GM12878 (cell line): ENCODE measurements around the gene IL36B. TPM values are rescaled to one million over a fixed set of nuclear protein-coding genes. Genes with fewer than 3 reads are reported as not detected.

Experiments
- ATAC-seq: fragments of 200-7000 bp; cut with Tn5 transposase; 3 replicates; pipeline ENCODE4 v1.9.1; 2020; ENCODE audit warnings: mild to moderate bottlenecking, moderate library complexity
- BruUV-seq: library from RNA; stranded (reverse); fragments of 400-500 nt; replicated peaks from 2 replicates; lab custom pipeline; 2021; lab: Mats Ljungman, UMichigan
- CTCF ChIA-PET: fragments of 300-600 bp; sonication (Branson Sonifier 250); formaldehyde crosslinking; extraction: SDS; loops from one replicate; lab custom pipeline; 2021; ENCODE audit warnings: inconsistent platforms; lab: Yijun Ruan, JAX
- POLR2A ChIA-PET: fragments of 350-600 bp; formaldehyde crosslinking; extraction: SDS; loops from one replicate; lab custom pipeline; 2021; ENCODE audit warnings: inconsistent platforms; lab: Charles Lee
- RAD21 ChIA-PET: fragments of 300-600 bp; sonication (Branson Sonifier 250); formaldehyde crosslinking; loops from one replicate; lab custom pipeline; 2023; ENCODE audit warnings: antibody characterized with exemption; ENCODE audit not compliant: unreplicated experiment; lab: Charles Lee
- SMC1A ChIA-PET: fragments of 300-600 bp; sonication (Branson Sonifier 250); formaldehyde crosslinking; loops from one replicate; lab custom pipeline; 2023; ENCODE audit not compliant: unreplicated experiment, uncharacterized antibody; lab: Charles Lee
- DNase-seq: peaks from one replicate; pipeline ENCODE4 v3.0.0-alpha.2; 2011; ENCODE audit warnings: low read depth, low spot score
- FAIRE-seq: peaks from 3 replicates; lab custom pipeline; 2011; peaks lifted over from hg19 to GRCh38; lab: Jason Lieb, UNC
- H2AFZ ChIP-seq: 2 replicates; pipeline ENCODE4 v1.6.0; 2011; ENCODE audit warnings: low read depth, low read length, control low read depth; ENCODE audit not compliant: control insufficient read depth
- H3K27ac ChIP-seq: 2 replicates; pipeline ENCODE4 v1.5.1; 2011; ENCODE audit warnings: control low read depth; ENCODE audit not compliant: control insufficient read depth, insufficient read depth
- H3K27me3 ChIP-seq, 2 experiments: replicated peaks in 1 of 2; 2 replicates each; pipeline versions ENCODE4 v1.6.0 to v1.6.1; 2011; ENCODE audit warnings: low read length in 1 of 2; ENCODE audit not compliant: control insufficient read depth in 2 of 2, insufficient read depth in 2 of 2
- H3K36me3 ChIP-seq, 2 experiments: 2 replicates each; pipeline ENCODE4 v1.5.1; 2011; ENCODE audit warnings: low read length in 1 of 2; ENCODE audit not compliant: control insufficient read depth in 2 of 2, insufficient read depth in 2 of 2
- H3K4me1 ChIP-seq: 2 replicates; pipeline ENCODE4 v1.6.1; 2011; ENCODE audit warnings: mild to moderate bottlenecking, low read length, moderate library complexity, mixed read lengths; ENCODE audit not compliant: control insufficient read depth, insufficient read depth
- H3K4me2 ChIP-seq: 2 replicates; pipeline ENCODE4 v1.6.0; 2011; ENCODE audit warnings: control low read depth; ENCODE audit not compliant: control insufficient read depth, insufficient read depth
- H3K4me3 ChIP-seq: fragments of 200-600 bp; sonication (generic); 2 replicates; pipeline ENCODE4 v1.5.1; 2016
- H3K79me2 ChIP-seq: 2 replicates; pipeline ENCODE4 v1.6.0; 2011; ENCODE audit warnings: low read length; ENCODE audit not compliant: control insufficient read depth, insufficient read depth
- H3K9ac ChIP-seq: 2 replicates; pipeline ENCODE4 v1.8.0; 2011; ENCODE audit warnings: low read length, control low read depth, mixed read lengths; ENCODE audit not compliant: control insufficient read depth, insufficient read depth
- H3K9me3 ChIP-seq: replicated peaks from 3 replicates; pipeline ENCODE4 v1.5.1; 2011; ENCODE audit warnings: mild to moderate bottlenecking, low read length; ENCODE audit not compliant: control insufficient read depth, insufficient read depth
- H4K20me1 ChIP-seq: 2 replicates; pipeline ENCODE4 v1.6.0; 2011; ENCODE audit not compliant: control insufficient read depth, insufficient read depth
- GABPA ChIP-seq: IDR thresholded peaks from 2 replicates; pipeline ENCODE4 v1.6.1; 2014; ENCODE audit warnings: antibody characterized with exemption, low read depth, mild to moderate bottlenecking, inconsistent platforms
- IKZF1 ChIP-seq: fragments of 450-650 bp; conservative IDR thresholded peaks from 2 replicates; pipeline ENCODE4 v1.6.1; 2017; ENCODE audit warnings: antibody characterized with exemption, mild to moderate bottlenecking
- MXI1 ChIP-seq: fragments of 150-350 bp; IDR thresholded peaks from 2 replicates; pipeline ENCODE4 v1.6.1; 2011; ENCODE audit warnings: low read depth, mild to moderate bottlenecking, inconsistent platforms, low read length, improper control_type of control experiment
- NR2F1 ChIP-seq: fragments of 450-650 bp; conservative IDR thresholded peaks from 2 replicates; pipeline ENCODE4 v1.6.1; 2017; ENCODE audit warnings: mild to moderate bottlenecking
- SUPT20H ChIP-seq: IDR thresholded peaks from 2 replicates; pipeline ENCODE4 v1.6.1; 2011; ENCODE audit warnings: low read depth, mild to moderate bottlenecking, low read length, moderate library complexity, borderline replicate concordance; ENCODE audit not compliant: control insufficient read depth
- TAF1 ChIP-seq: IDR thresholded peaks from 2 replicates; pipeline ENCODE4 v1.6.1; 2011; ENCODE audit warnings: mild to moderate bottlenecking, low read depth, low read length, borderline replicate concordance
- TBL1XR1 ChIP-seq: IDR thresholded peaks from 2 replicates; pipeline ENCODE4 v1.6.1; 2012; ENCODE audit warnings: low read depth, low read length, improper control_type of control experiment
- USF2 ChIP-seq: IDR thresholded peaks from 2 replicates; pipeline ENCODE4 v1.6.1; 2011; ENCODE audit warnings: low read depth, low read length, improper control_type of control experiment, borderline replicate concordance
- WGBS: methylation state at CpG from one replicate; pipeline ENCODE4 v1.1.6; 2016; ENCODE audit warnings: low lambda C conversion rate; ENCODE audit not compliant: insufficient replicate concordance, insufficient coverage; ENCODE audit errors: missing lambda C conversion rate; 5-methylcytosine and 5-hydroxymethylcytosine counted together
- in situ Hi-C: fragments of 300-500 bp; cut with MboI; formaldehyde crosslinking; loops from 9 replicates; pipeline ENCODE4 v1.14.3; 2018; ENCODE audit warnings: mixed read lengths
- intact Hi-C: fragments of 100-400 bp; cut with micrococcal nuclease; formaldehyde crosslinking; loops from one replicate; pipeline ENCODE4 v1.14.2; 2022; ENCODE audit not compliant: unreplicated experiment
- polyA plus RNA-seq, 11 experiments: library from polyadenylated mRNA; depleted of rRNA in 4 of 11; unstranded in 6 of 11; stranded (reverse) in 5 of 11; fragments of >200 nt; fragmentation: Nextera tagmentation in 4 of 11; fragmentation: Illumina TruSeq in 1 of 11; extraction: Ambion mirVana in 4 of 11; extraction: Trizol in 1 of 11; gene quantifications; 1 replicate in 1 of 11; 2 replicates in 10 of 11; pipeline versions ENCODE4 v1.2.1 to v1.2.3, GENCODE V29; 2011 to 2016; ENCODE audit warnings: inconsistent platforms in 2 of 11, missing spikeins in 2 of 11, low read depth in 1 of 11
- total RNA-seq, 4 experiments: library from RNA; depleted of rRNA in 3 of 4; stranded (reverse); fragments of >200 nt in 3 of 4; fragmentation: Illumina TruSeq in 1 of 4; extraction: Trizol in 1 of 4; gene quantifications; 2 replicates each; pipeline versions ENCODE4 v1.2.1 to v1.2.3, GENCODE V29; 2013 to 2021
- TF ChIP-seq, protein P1 (sequence below): fragments of 450-650 bp; IDR thresholded peaks from 2 replicates; pipeline ENCODE4 v1.6.1; 2017; ENCODE audit warnings: borderline replicate concordance

The IL36B gene
- total and polyA plus RNA-seq, 10 of the 15 experiments (the other 5 are each of a cell fraction or from before 2014, with no cell fraction given): not detected

DNA sequence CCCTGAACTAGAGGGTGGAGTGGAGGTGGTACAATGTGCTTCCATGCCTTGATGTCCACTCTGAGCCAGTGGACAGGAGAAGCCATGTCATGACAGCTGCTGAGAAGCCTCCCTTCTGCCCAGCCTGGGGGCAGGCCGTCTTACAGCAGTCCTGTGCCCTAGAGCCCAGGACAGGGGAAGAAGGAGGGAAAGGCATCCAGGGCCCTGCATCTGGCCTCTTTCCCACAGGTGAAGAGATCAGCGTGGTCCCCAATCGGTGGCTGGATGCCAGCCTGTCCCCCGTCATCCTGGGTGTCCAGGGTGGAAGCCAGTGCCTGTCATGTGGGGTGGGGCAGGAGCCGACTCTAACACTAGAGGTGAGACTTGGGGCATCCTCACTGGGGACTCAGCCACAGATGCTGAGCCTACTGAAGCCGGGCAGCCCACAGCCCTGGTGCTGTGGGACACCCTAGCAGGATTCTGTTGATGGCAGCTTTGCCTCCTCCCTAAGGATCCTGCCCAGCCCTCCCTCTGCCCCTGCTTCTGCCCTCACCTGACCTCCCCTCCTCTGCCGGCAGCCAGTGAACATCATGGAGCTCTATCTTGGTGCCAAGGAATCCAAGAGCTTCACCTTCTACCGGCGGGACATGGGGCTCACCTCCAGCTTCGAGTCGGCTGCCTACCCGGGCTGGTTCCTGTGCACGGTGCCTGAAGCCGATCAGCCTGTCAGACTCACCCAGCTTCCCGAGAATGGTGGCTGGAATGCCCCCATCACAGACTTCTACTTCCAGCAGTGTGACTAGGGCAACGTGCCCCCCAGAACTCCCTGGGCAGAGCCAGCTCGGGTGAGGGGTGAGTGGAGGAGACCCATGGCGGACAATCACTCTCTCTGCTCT lies 9.5 kb upstream of the IL36B start:
- Histone ChIP-seq H3K36me3 (no peaks in the 10 kb centered on the region), H3K27ac (no peak overlapping the region), H3K27me3 (no peaks in the 10 kb centered on the region), H2AFZ (no peak overlapping the region), H3K4me1 (no peaks in the 10 kb centered on the region), H3K79me2 (no peaks in the 10 kb centered on the region), H3K9ac (no peak overlapping the region), H4K20me1 (no peaks in the 10 kb centered on the region), H3K4me2 (no peak overlapping the region), H3K9me3 (no peaks in the 10 kb centered on the region; the same call in 2 of the 3 replicates), H3K4me3 (no peak overlapping the region)
- RAD21 ChIA-PET: interaction anchor here (0.5 kb wide), 1 partner anchor 354 kb away, joined by 3 read pairs; no protein-coding TSS in a partner anchor
- intact Hi-C loops (no loop called here), in situ Hi-C loops (no loop called here)
- no TSS peak for BruUV-seq
- SMC1A ChIA-PET: no interaction called here
- no peak for TF ChIP-seq TAF1
- no peak for TF ChIP-seq IKZF1
- no peak for TF ChIP-seq USF2
- TF ChIP-seq MXI1: no peak
- TF ChIP-seq TBL1XR1: no peak
- TF ChIP-seq GABPA: no peak
- TF ChIP-seq NR2F1: no peak
- TF ChIP-seq, protein P1, sequence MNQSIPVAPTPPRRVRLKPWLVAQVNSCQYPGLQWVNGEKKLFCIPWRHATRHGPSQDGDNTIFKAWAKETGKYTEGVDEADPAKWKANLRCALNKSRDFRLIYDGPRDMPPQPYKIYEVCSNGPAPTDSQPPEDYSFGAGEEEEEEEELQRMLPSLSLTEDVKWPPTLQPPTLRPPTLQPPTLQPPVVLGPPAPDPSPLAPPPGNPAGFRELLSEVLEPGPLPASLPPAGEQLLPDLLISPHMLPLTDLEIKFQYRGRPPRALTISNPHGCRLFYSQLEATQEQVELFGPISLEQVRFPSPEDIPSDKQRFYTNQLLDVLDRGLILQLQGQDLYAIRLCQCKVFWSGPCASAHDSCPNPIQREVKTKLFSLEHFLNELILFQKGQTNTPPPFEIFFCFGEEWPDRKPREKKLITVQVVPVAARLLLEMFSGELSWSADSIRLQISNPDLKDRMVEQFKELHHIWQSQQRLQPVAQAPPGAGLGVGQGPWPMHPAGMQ: no peak
- TF ChIP-seq SUPT20H: no peak
- no peak for FAIRE-seq
- POLR2A ChIA-PET: no interaction called here
- CTCF ChIA-PET: interaction anchor here (0.8 to 1.0 kb wide), 2 partner anchors 103 to 137 kb away, joined by 3 read pairs; no protein-coding TSS in a partner anchor
- no peak for DNase-seq
- 40% methylated on average over 17 of the region's 18 CpGs for WGBS
- no peak for ATAC-seq
